ENCODE data around the gene PNPLA5.

PNPLA5 gene

DNA sequence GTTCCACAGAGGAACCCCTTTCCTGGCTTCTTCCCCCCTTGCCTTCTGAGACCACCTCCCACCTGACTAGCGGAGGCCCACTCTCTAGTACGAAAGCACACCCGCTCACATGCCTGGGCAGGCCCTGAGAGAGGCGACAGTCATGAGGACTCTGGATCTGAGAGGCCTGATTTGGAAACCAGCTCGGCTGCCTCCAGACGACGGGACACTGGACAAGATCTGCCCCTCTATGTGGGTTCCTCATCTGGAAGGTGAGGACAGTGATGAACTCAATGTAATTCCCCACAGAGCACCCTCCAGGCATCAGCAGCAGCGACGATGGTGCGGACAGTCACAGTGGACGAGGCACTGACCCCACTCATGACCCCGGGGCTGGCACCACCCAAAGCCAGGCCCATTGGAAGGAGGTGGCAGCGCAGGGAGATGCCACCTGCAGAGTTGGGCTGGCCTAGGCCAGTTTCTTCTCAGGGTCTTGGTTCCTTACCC, 37.0 kb downstream of the PNPLA5 start:
- Histone ChIP-seq H3K9me3 (ENCODE audit: severe bottlenecking) (no peaks in the 10 kb centered on the region), H3K36me3 (ENCODE audit: low read depth) (no peaks in the 10 kb centered on the region), H3K4me3 (ENCODE audit: severe bottlenecking) (no peak overlapping the region), H3K4me1 (ENCODE audit: insufficient read depth, poor library complexity, severe bottlenecking) (no peaks in the 10 kb centered on the region), H3K27ac (ENCODE audit: poor library complexity, severe bottlenecking) (no peak overlapping the region), H3K27me3 (ENCODE audit: insufficient read depth, poor library complexity, severe bottlenecking) (no peaks in the 10 kb centered on the region)
- TF ChIP-seq, protein P1, sequence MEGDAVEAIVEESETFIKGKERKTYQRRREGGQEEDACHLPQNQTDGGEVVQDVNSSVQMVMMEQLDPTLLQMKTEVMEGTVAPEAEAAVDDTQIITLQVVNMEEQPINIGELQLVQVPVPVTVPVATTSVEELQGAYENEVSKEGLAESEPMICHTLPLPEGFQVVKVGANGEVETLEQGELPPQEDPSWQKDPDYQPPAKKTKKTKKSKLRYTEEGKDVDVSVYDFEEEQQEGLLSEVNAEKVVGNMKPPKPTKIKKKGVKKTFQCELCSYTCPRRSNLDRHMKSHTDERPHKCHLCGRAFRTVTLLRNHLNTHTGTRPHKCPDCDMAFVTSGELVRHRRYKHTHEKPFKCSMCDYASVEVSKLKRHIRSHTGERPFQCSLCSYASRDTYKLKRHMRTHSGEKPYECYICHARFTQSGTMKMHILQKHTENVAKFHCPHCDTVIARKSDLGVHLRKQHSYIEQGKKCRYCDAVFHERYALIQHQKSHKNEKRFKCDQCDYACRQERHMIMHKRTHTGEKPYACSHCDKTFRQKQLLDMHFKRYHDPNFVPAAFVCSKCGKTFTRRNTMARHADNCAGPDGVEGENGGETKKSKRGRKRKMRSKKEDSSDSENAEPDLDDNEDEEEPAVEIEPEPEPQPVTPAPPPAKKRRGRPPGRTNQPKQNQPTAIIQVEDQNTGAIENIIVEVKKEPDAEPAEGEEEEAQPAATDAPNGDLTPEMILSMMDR (IDR thresholded peaks at IDR 0.05; ENCODE audit: poor library complexity, severe bottlenecking), result no peak
- ATAC-seq (ENCODE audit: low read depth) (no peak), DNase-seq (ENCODE audit: low spot score) (no peak)

- Histone ChIP-seq H3K4me1 (ENCODE audit: insufficient read depth, poor library complexity, severe bottlenecking) (no peaks in the 10 kb centered on the region), H3K27ac (ENCODE audit: poor library complexity, severe bottlenecking) (no peak overlapping the region), H3K27me3 (ENCODE audit: insufficient read depth, poor library complexity, severe bottlenecking) (no peaks in the 10 kb centered on the region), H3K36me3 (ENCODE audit: low read depth) (no peaks in the 10 kb centered on the region), H3K4me3 (ENCODE audit: severe bottlenecking) (no peak overlapping the region), H3K9me3 (ENCODE audit: severe bottlenecking) (no peaks in the 10 kb centered on the region)
- no peak for ATAC-seq (ENCODE audit: low read depth)
- DNase-seq (ENCODE audit: low spot score), result no peak
- TF ChIP-seq, protein P1 (IDR thresholded peaks at IDR 0.05; ENCODE audit: poor library complexity, severe bottlenecking), result no peak
Observed at GRCh38 chr22:43854121-43854785, 37.6 kb downstream of the PNPLA5 start.

- H3K4me3 ChIP-seq (ENCODE audit: severe bottlenecking), result no peak overlapping the region
- H3K36me3 ChIP-seq (ENCODE audit: low read depth), result no peaks in the 10 kb centered on the region
- ATAC-seq (ENCODE audit: low read depth) (peak; percentile 45; the same call in 1 of the 3 replicates), DNase-seq (ENCODE audit: low spot score) (no peak)
- no peaks in the 10 kb centered on the region for H3K27me3 ChIP-seq (ENCODE audit: insufficient read depth, poor library complexity, severe bottlenecking)
- no peaks in the 10 kb centered on the region for H3K9me3 ChIP-seq (ENCODE audit: severe bottlenecking)
- TF ChIP-seq, protein P1 (IDR thresholded peaks at IDR 0.05; ENCODE audit: poor library complexity, severe bottlenecking), result no peak
- no peaks in the 10 kb centered on the region for H3K4me1 ChIP-seq (ENCODE audit: insufficient read depth, poor library complexity, severe bottlenecking)
- H3K27ac ChIP-seq (ENCODE audit: poor library complexity, severe bottlenecking), result no peak overlapping the region
Observed at GRCh38 chr22:43853328-43853931, 38.4 kb downstream of the PNPLA5 start.

GRCh38 chr22:43852573-43853327, 39.1 kb downstream of the PNPLA5 start:
- no peaks in the 10 kb centered on the region for H3K9me3 ChIP-seq (ENCODE audit: severe bottlenecking)
- H3K4me3 ChIP-seq (ENCODE audit: severe bottlenecking), result no peak overlapping the region
- H3K27me3 ChIP-seq (ENCODE audit: insufficient read depth, poor library complexity, severe bottlenecking), result no peaks in the 10 kb centered on the region
- DNase-seq (ENCODE audit: low spot score) (no peak), ATAC-seq (ENCODE audit: low read depth) (no peak)
- TF ChIP-seq, protein P1 (IDR thresholded peaks at IDR 0.05; ENCODE audit: poor library complexity, severe bottlenecking), result no peak
- no peak overlapping the region for H3K27ac ChIP-seq (ENCODE audit: poor library complexity, severe bottlenecking)
- no peaks in the 10 kb centered on the region for H3K4me1 ChIP-seq (ENCODE audit: insufficient read depth, poor library complexity, severe bottlenecking)
- no peaks in the 10 kb centered on the region for H3K36me3 ChIP-seq (ENCODE audit: low read depth)

Data from RWPE2 (cell line).